ENCODE measurements around the gene IL2.

The IL2 gene

DNA sequence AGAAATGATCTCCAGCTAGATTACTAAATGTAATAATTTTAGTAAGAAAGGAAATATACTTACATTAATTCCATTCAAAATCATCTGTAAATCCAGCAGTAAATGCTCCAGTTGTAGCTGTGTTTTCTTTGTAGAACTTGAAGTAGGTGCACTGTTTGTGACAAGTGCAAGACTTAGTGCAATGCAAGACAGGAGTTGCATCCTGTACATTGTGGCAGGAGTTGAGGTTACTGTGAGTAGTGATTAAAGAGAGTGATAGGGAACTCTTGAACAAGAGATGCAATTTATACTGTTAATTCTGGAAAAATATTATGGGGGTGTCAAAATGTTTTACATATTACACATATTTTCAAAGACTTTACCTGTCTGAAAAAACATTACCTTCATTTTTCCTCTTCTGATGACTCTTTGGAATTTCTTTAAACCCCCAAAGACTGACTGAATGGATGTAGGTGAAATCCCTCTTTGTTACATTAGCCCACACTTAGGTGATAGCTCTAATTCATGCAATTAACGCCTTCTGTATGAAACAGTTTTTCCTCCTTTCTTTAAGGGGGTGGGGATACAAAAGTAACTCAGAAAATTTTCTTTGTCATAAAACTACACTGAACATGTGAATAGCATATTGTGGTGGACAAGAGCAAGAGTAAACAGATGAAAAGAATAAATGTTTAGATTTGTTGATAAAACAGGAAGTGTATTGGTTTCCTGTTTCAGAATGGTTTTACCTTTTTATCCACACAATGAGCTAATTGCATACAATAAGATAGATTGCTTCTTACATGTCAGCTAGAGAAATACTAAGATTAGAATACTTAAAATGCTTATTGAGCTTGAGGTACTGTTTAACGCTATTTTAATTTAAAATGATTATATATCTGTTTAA, at the start of gene IL2:
Gene IL2 (minus strand): TSS at position 495 of the 886 bp plus-strand sequence. CDS start 285 bp downstream, at position 210.
- peak in 1 of 2 donors; percentile 5 for DNase-seq (ENCODE audit: low read depth in 2 of 2)

DNA sequence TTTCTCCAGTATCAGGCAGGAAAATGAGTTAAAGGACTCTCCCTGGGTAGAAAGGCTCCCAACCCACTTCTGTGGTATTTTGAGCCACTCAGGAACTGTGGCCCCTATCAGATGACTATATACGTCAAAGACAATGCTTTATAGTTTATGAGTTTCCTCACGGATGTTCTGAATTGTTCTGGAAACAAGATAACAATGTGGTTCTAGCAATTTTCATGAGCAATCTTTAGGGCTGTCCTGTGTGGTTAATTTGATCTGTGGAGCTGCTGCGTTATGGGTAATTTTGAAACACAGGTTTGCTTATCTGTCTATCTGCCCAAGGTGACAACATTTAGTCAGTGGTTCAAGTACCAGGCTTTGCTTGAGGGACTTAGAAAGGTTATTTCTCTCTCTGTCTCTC, 46.7 kb upstream of the IL2 start:
- no peak for DNase-seq (ENCODE audit: low read depth in 2 of 2)

DNA sequence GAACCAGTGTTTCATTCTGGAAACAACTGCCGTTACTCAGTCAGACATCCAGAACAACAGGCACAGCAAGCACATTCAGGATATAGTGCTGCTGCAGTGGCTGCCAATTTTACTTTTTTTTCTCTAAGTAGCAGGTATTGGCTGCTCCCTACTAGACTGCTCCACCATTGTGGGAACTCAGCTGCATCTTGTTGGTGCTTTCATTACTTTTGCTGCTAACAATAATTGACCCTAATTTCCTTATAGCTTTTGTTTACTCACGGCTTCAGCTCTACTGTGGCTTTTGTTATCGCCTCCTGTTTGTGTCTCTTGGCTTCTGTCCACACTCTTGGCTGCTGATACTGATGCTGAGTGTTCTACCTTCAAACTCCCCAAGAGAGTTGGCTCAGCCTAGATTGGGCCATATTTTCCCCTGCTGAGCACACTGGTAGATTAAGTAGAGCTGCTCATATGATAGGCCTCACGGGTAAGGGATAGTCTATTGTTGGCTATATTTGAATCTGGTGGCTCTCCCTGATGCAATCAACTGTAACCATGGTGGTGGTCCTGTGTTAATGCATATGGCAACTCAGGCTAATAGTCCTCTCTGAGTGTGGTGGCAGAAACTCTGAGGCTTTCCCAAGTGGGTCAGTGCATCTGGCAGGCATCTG, 44.5 kb upstream of the IL2 start:
- DNase-seq (ENCODE audit: low read depth in 2 of 2) = no peak

DNA sequence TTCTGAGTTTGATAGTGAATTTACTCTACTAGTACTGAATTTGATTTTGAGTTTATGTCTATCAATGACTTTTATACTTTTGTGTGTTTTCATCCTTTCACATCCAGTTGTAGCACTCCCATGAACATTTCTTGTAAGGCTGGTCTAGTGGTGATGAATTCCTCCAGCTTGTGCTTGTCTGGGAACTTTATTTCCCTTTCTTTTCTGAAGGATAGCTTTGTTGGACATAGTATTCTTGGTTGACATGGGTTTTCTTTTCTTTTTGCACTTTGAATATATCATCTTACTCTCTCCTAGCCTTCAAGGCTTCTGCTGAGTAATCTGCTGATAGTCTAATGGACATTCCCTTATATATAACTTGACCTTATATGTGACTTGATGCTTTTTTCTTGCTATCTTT, 32.5 kb upstream of the IL2 start:
- DNase-seq (ENCODE audit: low read depth in 2 of 2) = no peak

DNA sequence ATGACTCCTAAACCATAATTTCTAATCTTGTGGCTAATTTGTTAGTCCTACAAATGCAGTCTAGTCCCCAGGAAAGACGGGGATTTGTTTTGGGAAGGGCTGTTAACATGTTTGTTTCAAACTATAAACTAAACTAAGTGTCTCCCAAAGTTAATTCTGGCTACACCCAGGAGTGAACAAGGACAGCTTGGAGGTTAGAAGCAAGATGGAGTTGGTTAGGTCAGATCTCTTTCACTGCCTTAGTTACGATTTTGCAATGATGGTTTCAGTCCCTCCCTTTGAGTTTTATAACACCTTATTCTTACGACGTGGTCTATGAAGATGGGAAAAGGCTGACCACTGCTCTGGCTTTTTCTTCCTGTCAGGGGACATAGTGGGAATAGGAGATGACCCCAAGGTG, 27.0 kb upstream of the IL2 start:
- no peak for DNase-seq (ENCODE audit: low read depth in 2 of 2)

DNA sequence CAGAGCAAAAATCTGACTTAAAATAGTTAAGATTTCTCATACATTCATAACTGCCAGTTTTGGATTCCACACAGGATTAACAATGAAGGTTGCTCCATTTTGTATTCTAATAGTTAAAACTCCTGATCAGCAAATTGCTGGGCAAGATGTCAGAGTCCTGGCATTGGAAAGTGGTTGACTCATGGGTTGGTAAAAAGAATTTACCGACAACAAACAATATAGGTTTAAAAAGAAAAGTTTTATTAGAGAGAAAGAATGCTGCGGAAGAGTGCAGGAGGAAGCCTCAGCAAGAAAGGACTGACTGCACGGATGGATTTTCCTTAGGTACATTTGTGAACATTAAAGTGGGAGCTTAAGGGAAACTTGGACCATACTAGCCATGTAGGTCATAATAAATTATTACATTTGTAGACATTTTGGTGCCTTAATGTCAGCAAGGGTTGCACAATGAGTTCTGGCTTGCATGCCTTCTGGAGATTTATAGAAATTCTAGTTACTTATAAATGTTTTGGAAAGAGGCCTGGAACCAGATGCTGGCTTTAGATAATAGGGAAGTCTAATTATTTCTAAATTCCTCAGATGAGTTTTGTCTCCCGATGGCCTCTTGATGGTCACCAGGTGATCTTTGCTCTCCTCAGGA, 25.4 kb upstream of the IL2 start:
- no peak for DNase-seq (ENCODE audit: low read depth in 2 of 2)

DNA sequence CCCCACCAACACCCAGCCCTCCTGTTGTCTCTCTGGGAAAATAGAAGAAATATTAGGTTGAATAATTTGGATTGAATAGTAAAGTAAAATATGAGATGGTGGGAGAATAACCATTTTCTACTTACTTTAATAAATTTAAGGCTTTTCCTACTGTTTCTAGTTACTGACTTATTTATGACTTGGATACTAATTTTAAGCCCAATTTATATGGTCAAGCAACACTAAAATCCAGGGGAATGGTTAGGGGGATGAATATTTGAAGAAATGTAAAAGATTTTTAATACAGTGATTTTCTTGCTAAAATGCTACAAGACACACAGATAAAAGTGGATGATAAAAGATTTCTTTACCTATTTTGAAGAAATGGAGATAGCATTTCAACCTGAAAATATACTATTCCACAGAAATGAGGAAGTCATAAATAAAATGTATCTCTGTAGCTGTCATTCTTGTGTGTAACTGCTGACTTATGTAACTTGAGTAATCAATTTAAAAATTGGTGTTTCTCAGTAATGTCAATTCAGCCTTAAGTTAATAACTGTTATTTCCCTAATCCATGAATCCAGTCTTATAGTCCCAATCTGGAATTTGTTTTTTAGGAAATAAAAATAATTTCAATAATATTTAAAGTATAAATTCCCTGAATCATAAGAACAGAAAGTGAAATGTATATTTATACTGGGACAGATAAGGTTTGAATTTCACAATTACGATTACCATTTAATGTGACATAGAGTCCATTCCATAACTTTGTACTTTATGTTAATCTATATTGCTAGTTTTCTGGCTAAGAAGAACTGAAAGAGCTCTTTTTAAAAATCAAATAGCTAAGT, 24.3 kb upstream of the IL2 start:
- no peak for DNase-seq (ENCODE audit: low read depth in 2 of 2)

DNA sequence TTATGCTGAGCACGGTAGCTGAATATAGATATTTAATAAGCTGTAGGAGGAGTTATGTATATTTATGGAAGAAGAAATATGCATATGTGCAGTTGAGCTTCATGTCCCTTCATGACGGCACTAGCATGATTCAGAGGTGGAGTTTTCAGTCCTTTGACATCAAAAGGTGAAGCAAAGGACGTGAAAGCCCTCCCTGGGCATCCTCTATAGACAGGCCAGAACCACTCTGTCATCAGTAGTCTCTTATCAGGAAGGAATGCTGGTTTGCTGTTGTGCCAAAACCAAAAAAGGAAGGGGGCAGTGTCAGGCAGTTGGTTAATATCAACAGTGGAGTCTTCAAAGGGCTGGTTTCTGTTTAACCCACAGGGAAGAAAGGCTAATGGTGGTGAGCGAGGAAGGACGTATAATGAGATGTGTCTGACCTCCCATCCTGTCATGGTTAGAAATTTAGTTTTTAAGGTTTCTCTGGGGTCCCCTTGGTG, 23.5 kb upstream of the IL2 start:
- no peak for DNase-seq (ENCODE audit: low read depth in 2 of 2)

DNA sequence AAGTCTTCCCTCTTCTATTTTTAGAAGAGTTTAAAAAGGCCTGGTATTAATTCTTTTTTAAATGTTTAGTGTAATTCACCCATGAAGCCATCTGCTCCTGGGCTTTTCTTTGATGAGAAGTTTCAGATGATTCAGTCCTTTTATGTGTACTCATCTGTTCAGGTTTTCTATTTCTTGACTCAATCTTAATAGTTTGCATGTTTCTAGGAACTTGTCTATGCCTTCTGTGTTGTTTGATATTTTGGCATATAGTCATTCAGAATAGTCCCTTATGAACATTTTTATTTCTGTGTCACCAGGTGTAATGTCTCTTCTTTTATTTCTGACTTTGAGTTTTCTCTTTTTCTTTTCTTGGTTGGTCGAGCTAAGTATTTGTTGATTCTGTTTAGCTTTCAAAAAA, 20.2 kb upstream of the IL2 start:
- DNase-seq (ENCODE audit: low read depth in 2 of 2) = no peak

DNA sequence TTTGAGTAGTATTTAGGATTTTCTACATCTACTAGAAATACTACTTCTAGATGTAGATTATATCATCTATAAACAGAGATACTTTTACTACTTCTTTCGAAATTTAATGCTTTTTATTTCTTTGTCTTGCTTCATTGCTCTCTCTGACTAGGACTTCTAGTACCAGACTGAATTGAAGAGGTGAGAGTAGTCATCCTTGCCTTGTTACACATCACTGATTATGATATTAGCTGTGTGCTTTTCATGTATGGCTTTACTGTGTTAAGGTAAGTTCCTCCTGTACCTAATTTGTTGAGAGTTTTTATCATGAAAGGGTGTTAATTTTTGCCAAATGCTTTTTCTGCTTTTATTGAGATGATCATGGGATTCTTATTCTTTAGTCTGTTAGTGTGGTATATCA, 19.6 kb upstream of the IL2 start:
- no peak for DNase-seq (ENCODE audit: low read depth in 2 of 2)

DNA sequence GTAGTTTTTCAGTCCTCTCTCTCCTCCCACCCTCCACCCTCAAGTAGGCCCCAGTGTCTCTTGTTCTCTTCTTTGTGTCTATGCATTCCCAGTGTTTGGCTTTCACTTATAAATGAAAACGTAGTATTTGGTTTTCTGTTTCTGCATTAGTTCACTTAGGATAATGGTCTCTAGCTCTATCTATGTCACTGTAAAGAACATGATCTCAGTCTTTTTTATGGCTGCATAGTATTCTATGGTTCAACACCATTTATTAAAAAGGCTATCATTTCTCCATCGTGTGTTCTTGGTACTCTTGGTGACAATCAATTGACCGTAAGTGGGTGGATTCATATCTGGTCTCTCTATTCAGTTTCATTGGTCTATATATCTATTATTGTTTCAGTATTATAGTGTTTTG, 18.7 kb upstream of the IL2 start:
- no peak for DNase-seq (ENCODE audit: low read depth in 2 of 2)

DNA sequence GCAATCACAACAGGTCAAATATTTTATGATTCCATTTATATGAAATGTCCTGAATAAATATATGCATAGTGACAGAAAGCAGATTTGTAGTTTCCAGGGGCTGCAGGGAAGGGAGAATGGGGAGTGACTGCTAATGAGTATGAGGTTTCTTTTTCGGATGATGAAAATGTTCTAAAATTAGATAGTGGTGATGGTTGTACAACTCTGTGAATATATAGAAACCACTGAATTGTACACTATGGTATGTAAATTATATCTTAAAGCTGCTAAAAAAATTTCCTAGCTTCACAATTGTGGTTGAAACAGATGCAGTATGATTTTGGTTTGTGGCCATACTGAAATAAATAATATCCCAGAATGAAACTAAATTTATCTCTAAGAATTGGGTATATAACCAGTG, 12.9 kb upstream of the IL2 start:
- DNase-seq (ENCODE audit: low read depth in 2 of 2) = no peak

DNA sequence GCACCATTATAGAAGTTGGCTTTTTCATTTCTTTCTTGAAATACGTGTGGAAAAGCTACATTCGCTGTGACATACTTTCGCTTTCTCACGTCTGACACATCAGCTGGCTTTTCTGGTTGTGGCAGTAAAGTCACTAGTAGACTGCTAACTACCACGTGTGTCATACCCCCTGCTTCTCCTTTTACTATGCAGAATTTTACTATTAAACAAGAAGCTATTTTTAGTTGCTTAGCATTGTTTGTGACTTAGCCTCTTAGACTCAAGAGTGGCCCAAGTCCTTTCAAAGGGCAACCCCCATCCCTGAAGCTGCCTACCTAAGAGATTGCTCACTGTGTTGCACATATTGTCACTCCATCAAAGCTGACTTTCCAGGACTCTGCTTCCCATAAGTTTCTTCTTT, 2.1 kb upstream of the IL2 start:
- peak; percentile 15 to 46 for DNase-seq (ENCODE audit: low read depth in 2 of 2)

DNA sequence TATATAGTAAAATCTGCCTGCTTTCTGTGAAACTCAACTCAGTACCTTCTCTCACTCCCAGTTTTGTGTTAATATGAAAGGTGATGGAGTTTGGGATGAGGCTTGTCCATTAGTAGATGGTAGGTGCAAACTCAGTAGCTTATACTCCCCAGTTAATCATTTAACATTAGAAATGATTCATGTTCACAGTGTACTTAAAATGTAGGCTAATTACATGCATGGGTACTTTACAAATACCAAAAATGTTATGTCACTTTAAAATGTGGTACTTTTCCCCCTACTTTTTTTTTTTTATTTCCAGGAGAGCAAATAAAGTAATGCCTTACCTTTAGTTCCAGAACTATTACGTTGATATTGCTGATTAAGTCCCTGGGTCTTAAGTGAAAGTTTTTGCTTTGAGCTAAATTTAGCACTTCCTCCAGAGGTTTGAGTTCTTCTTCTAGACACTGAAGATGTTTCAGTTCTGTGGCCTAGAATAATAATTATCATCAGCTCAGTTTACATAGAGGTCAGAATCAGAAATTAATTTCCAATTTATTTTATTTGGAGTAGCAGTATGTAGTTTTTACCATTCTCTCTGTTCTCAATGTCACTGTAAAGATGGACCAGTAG, 3.0 kb downstream of the IL2 start:
- DNase-seq (ENCODE audit: low read depth in 2 of 2) = no peak

DNA sequence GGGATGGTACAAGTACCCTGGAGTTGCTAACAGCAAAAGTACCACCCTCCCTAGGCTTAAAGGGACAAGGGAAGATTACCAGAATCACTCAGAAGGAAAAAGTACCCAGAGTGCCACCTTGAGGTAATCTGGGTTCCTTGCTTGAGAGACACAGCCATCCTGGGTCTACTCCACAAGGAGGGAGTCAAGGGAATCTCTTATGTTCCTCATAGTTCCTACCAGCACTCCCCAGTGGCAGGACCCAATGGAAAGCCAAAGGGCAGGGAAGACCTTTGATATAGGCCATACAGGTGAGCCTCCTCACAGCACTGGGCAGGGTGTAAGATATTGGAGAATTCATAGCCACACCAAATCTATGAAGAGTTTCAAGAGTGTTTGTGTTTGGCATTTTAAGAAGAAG, 5.7 kb downstream of the IL2 start:
- DNase-seq (ENCODE audit: low read depth in 2 of 2) = peak in 1 of 2 donors; percentile 12

DNA sequence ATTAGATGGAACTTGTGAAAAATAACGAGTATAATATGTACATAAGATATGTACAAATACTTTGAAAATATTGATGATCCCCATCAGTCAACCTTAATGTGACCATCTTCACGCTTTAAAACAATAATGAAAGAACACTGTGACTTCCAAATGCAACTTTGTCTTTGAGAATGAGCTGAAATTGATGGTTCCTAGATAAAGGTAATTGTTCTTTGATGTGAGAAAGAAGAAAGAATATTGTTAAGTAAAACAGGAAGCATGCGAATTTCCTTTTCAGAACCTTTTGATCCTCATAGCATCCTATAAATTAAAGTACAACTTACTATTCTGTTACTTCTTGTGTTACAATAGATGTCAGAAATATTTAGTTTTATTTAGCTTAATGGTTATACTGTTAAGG, 22.2 kb downstream of the IL2 start:
- no peak for DNase-seq (ENCODE audit: low read depth in 2 of 2)

DNA sequence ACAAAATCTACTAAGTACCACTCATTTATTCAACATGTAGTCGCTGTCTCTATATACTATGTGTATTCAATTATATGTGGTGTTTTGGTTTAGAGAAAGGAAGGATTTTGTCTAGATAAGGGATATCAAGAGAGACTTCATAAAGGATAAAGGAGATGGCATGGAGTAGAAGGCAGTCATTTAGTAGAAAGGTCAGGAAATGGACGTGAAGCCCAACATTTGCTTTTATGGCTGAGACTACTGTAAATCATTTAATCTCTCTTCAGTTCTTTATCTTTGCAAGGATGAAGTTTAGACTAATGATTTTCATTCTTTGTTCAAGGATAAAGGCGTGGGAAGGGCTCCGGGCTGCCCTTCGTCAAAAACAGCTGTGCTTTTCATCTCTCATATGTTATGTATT, 25.2 kb downstream of the IL2 start:
- DNase-seq (ENCODE audit: low read depth in 2 of 2) = no peak

DNA sequence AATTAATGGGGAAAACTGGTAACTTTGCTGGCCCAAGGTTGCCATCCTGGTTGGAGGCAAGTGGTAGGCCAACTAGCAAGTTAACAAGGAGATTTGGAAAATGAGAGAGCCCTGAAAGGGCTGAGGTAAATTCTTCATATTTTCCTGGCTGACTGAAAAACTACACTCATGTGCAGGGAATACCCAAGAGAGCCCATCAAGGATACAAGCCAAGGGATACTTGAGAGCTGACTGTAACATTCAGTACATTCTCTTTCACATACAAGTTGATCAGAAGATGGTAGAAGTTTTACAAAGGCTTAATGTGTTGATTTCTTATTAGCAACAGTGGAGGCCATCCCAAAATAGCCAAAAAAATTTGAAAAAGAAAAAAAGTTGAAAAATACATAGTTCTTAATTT, 33.3 kb downstream of the IL2 start:
- no peak for DNase-seq (ENCODE audit: low read depth in 2 of 2)

DNA sequence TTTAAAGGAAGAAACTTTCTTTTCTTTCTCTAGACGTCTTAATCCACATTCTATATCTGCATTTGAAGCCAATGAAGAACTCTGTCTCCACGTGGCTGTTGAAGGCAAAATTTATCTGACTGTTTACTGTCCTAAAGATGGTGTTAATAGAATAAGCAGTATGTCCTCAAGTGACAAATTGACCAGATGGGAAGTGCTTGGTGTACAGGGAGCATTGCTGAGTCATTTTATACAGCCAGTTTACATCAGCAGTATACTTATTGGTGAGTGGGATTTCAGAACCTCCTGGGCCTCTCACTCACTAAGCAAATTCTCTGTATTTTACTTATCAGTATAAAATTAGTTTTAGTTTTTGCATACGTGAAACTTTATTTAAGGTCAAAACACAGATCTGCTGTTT, 44.0 kb downstream of the IL2 start:
- no peak for DNase-seq (ENCODE audit: low read depth in 2 of 2)

DNA sequence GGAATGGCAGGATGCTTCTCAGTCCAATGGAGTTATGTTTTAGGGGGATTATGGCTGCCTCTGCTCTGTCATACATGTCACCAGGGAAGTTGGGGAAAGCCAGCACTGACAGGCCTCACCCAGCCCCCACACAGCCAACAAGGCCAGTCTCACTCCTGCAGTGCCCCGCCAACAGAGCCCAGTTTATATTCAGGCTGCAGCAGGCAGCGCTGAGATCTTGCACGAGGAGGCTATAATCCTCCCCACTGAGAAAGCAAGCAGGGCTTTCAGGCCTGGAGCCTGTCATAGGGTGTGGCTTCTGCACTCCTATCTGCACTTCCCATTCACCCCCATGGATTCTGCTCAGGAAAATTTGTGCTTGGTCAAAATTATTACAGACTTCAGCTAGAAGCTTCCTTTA, 52.7 kb downstream of the IL2 start:
- no peak for DNase-seq (ENCODE audit: low read depth in 2 of 2)
